Measurements from ENCODE around the gene KCNQ1. TPM values are rescaled to one million over a fixed set of nuclear protein-coding genes. Genes with fewer than 3 reads are reported as not detected.

The KCNQ1 gene
- total and polyA plus RNA-seq, 2 donors (not counting 3 experiments of a cell fraction or from before 2014, with no cell fraction given): 0.07 to 0.09 TPM

DNA sequence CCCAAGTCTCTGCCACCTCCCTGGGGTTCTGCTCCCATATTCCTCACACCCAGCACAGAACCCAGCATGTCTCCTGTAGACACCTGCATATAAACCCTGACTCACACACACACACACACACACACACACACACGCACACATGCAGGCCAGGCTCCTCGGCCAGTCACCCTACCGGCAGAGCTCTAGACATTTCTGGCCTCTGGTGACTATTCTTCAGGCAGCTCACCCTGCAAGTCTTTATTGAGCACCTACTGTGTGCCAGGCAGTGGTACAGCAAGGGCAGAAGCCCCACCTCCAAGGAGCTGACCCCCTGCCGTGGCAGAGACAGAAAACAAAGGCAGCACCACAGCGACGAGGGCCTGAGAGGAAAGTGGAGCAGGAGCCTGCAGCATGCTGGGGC is 390.5 kb downstream of the KCNQ1 start:
- no peak overlapping the region for H3K27ac ChIP-seq (ENCODE audit: insufficient read depth, low read depth, low read length)
- no peak for FAIRE-seq
- no peaks in the 10 kb centered on the region for H3K79me2 ChIP-seq (ENCODE audit: control insufficient read depth, insufficient read depth, low read length)
- H3K9me1 ChIP-seq (replicated peaks; ENCODE audit: control insufficient read depth, extremely low read depth, insufficient read depth, low read length): no peaks in the 10 kb centered on the region
- CTCF ChIA-PET: no interaction called here
- intact Hi-C loops (cut with micrococcal nuclease): no loop called here
- no peak overlapping the region for H3K4me3 ChIP-seq (replicated peaks in 1 of 3; ENCODE audit: insufficient read depth in 1 of 3, low read depth in 1 of 3, low read length in 3 of 3)
- H3K4me2 ChIP-seq (ENCODE audit: insufficient read depth, low read length): no peak overlapping the region
- no peak for DNase-seq (ENCODE audit: low read depth, low spot score)
- H3K27me3 ChIP-seq (ENCODE audit: control insufficient read depth in 2 of 2, insufficient read depth in 2 of 2, low read length in 2 of 2): no peaks in the 10 kb centered on the region
- no peak overlapping the region for H2AFZ ChIP-seq (ENCODE audit: low read depth, low read length)
- BruUV-seq (replicated peaks): no TSS peak
- H3K9ac ChIP-seq (replicated peaks; ENCODE audit: extremely low read depth, insufficient read depth, low read length): no peak overlapping the region
- H4K20me1 ChIP-seq (replicated peaks; ENCODE audit: control insufficient read depth, extremely low read depth, insufficient read depth, low read length): no peaks in the 10 kb centered on the region
- no peaks in the 10 kb centered on the region for H3K4me1 ChIP-seq (ENCODE audit: control insufficient read depth, extremely low read depth, insufficient read depth, low read length)
- TF ChIP-seq POLR2A (IDR thresholded peaks at IDR 0.05; ENCODE audit: low read depth, low read length): no peak
- no peak for TF ChIP-seq FOS (IDR thresholded peaks at IDR 0.05; ENCODE audit: borderline replicate concordance, insufficient read depth, low read length)
- TF ChIP-seq, protein P1, sequence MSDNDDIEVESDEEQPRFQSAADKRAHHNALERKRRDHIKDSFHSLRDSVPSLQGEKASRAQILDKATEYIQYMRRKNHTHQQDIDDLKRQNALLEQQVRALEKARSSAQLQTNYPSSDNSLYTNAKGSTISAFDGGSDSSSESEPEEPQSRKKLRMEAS (IDR thresholded peaks at IDR 0.05; ENCODE audit: insufficient read depth, insufficient read length): no peak
- no peak for TF ChIP-seq EZH2 (IDR thresholded peaks at IDR 0.05; ENCODE audit: borderline replicate concordance, low read depth, low read length, severe bottlenecking)
- TF ChIP-seq MYC (IDR thresholded peaks at IDR 0.05; ENCODE audit: low read depth, low read length): no peak
- no peak for TF ChIP-seq POLR2AphosphoS5 (IDR thresholded peaks at IDR 0.05; ENCODE audit: insufficient read depth, low read depth, low read length)
- no peaks in the 10 kb centered on the region for H3K9me3 ChIP-seq (replicated peaks; ENCODE audit: control insufficient read depth, insufficient read depth, low read length)
- POLR2A ChIA-PET: no interaction called here
- H3K36me3 ChIP-seq (ENCODE audit: control insufficient read depth in 2 of 2, extremely low read depth in 1 of 2, insufficient read depth in 2 of 2, low read length in 2 of 2): no peaks in the 10 kb centered on the region
- dilution Hi-C loops (cut with MboI; ENCODE audit: extremely low pct_ligation_motif_present, low sequenced_read_pairs): no loop called here

DNA sequence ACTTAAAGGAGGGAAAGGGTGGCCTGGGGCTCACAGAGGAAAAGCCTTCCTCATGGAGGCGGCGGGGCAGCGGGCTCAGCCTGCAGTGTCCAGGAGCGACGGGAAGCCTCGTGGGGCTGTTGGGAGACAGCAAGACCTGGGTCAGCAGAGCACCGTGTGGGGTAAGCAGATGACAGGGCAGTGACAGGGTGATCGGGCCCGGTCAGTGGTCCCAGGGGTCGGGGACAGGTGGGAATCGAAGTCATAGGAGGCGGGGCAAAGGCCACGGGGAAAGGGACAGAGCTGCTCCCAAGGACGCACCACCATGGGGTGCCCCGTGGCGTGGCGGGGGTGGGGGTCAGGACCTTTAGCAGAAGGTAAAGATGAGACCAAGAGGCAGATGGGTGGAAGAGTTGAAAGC is 390.9 kb downstream of the KCNQ1 start:
- H3K9me3 ChIP-seq (replicated peaks; ENCODE audit: control insufficient read depth, insufficient read depth, low read length): no peaks in the 10 kb centered on the region
- H4K20me1 ChIP-seq (replicated peaks; ENCODE audit: control insufficient read depth, extremely low read depth, insufficient read depth, low read length): no peaks in the 10 kb centered on the region
- dilution Hi-C loops (cut with MboI; ENCODE audit: extremely low pct_ligation_motif_present, low sequenced_read_pairs) (no loop called here), intact Hi-C loops (cut with micrococcal nuclease) (no loop called here)
- no peaks in the 10 kb centered on the region for H3K9me1 ChIP-seq (replicated peaks; ENCODE audit: control insufficient read depth, extremely low read depth, insufficient read depth, low read length)
- no peak overlapping the region for H3K9ac ChIP-seq (replicated peaks; ENCODE audit: extremely low read depth, insufficient read depth, low read length)
- H3K27ac ChIP-seq (ENCODE audit: insufficient read depth, low read depth, low read length): no peak overlapping the region
- H3K4me2 ChIP-seq (ENCODE audit: insufficient read depth, low read length): no peak overlapping the region
- DNase-seq (ENCODE audit: low read depth, low spot score) (no peak), FAIRE-seq (no peak)
- H3K36me3 ChIP-seq (ENCODE audit: control insufficient read depth in 2 of 2, extremely low read depth in 1 of 2, insufficient read depth in 2 of 2, low read length in 2 of 2): no peaks in the 10 kb centered on the region
- no TSS peak for BruUV-seq (replicated peaks)
- ChIA-PET CTCF (interaction anchor here (1.0 kb wide), 1 partner anchor 10 kb away, joined by 5 read pairs; no protein-coding TSS in a partner anchor), POLR2A (no interaction called here)
- TF ChIP-seq MYC (IDR thresholded peaks at IDR 0.05; ENCODE audit: low read depth, low read length): no peak
- no peak for TF ChIP-seq EZH2 (IDR thresholded peaks at IDR 0.05; ENCODE audit: borderline replicate concordance, low read depth, low read length, severe bottlenecking)
- no peaks in the 10 kb centered on the region for H3K4me1 ChIP-seq (ENCODE audit: control insufficient read depth, extremely low read depth, insufficient read depth, low read length)
- H2AFZ ChIP-seq (ENCODE audit: low read depth, low read length): no peak overlapping the region
- H3K4me3 ChIP-seq (replicated peaks in 1 of 3; ENCODE audit: insufficient read depth in 1 of 3, low read depth in 1 of 3, low read length in 3 of 3): no peak overlapping the region
- H3K27me3 ChIP-seq (ENCODE audit: control insufficient read depth in 2 of 2, insufficient read depth in 2 of 2, low read length in 2 of 2): no peaks in the 10 kb centered on the region
- H3K79me2 ChIP-seq (ENCODE audit: control insufficient read depth, insufficient read depth, low read length): no peaks in the 10 kb centered on the region
